Activated T-cell treated with anti-CD3 and anti-CD28 coated beads for 4 hours (primary cell): ENCODE measurements around the gene THBS2.
"Not testable (repeated sequence)": the region's sequence is repeated elsewhere in the genome, so short reads cannot be mapped to it uniquely, and the experiment has no call there.

Source experiments
- DNase-seq: peaks from one replicate; pipeline ENCODE4 v3.0.0-alpha.2; 2020

The THBS2 gene

GRCh38 chr6:169271158-169271876, 17.7 kb upstream of the THBS2 start:
- no peak for DNase-seq

GRCh38 chr6:169270077-169270380, 16.4 kb upstream of the THBS2 start:
- DNase-seq = not testable (repeated sequence)

- no peak for DNase-seq
Measured at GRCh38 chr6:169269180-169270076, 15.8 kb upstream of the THBS2 start.

GRCh38 chr6:169268276-169268675, 14.6 kb upstream of the THBS2 start:
- no peak for DNase-seq

GRCh38 chr6:169266746-169267591, 13.3 kb upstream of the THBS2 start:
- no peak for DNase-seq

GRCh38 chr6:169266261-169266660, 12.6 kb upstream of the THBS2 start:
- DNase-seq = no peak

- no peak for DNase-seq
Measured at GRCh38 chr6:169265486-169266131, 12.0 kb upstream of the THBS2 start.

GRCh38 chr6:169263836-169264608, 10.4 kb upstream of the THBS2 start:
- DNase-seq = no peak

- DNase-seq = no peak
Measured at GRCh38 chr6:169263374-169263773, 9.7 kb upstream of the THBS2 start.

- not testable (repeated sequence) for DNase-seq
Measured at GRCh38 chr6:169262602-169263001, 9.0 kb upstream of the THBS2 start.

- no peak for DNase-seq
Measured at GRCh38 chr6:169256518-169256917, 2.9 kb upstream of the THBS2 start.

- DNase-seq = no peak
Measured at GRCh38 chr6:169256061-169256460, 2.4 kb upstream of the THBS2 start.

GRCh38 chr6:169255643-169256042, 2.0 kb upstream of the THBS2 start:
- no peak for DNase-seq

- no peak for DNase-seq
Measured at GRCh38 chr6:169254456-169255316, 1.0 kb upstream of the THBS2 start.

- no peak for DNase-seq
Measured at GRCh38 chr6:169252505-169253189, 999 bp downstream of the THBS2 start.

- DNase-seq = no peak
Measured at GRCh38 chr6:169251822-169252504, 1.7 kb downstream of the THBS2 start.

- DNase-seq = no peak
Measured at GRCh38 chr6:169251371-169251802, 2.3 kb downstream of the THBS2 start.

GRCh38 chr6:169250660-169251059, 3.0 kb downstream of the THBS2 start:
- no peak for DNase-seq

GRCh38 chr6:169249057-169249456, 4.6 kb downstream of the THBS2 start:
- no peak for DNase-seq

GRCh38 chr6:169248521-169248971, 5.1 kb downstream of the THBS2 start:
- no peak for DNase-seq
